Gastroesophageal sphincter (tissue), 3 donors: Measurements from ENCODE around the gene CNKSR3.

Experiments used
- EP300 ChIP-seq: sonication (generic); formaldehyde crosslinking; IDR thresholded peaks from one replicate; pipeline ENCODE4 v1.6.1; 2017; ENCODE audit warnings: antibody characterized with exemption, mild to moderate bottlenecking
- POLR2A ChIP-seq, 2 donors: fragments of 450-650 bp; IDR thresholded peaks; one replicate each; pipeline ENCODE4 v1.6.1; 2017; ENCODE audit warnings: antibody characterized with exemption in 2 of 2, mild to moderate bottlenecking in 2 of 2, moderate library complexity in 1 of 2
- POLR2AphosphoS5 ChIP-seq: sonication (generic); formaldehyde crosslinking; IDR thresholded peaks from one replicate; pipeline ENCODE4 v1.6.1; 2017; ENCODE audit warnings: antibody characterized with exemption
- TF ChIP-seq, protein P1 (sequence below), 4 experiments: fragments of 200-600 bp in 2 of 4; fragments of 450-650 bp in 2 of 4; sonication (generic) in 1 of 4; IDR thresholded peaks; one replicate each; pipeline ENCODE4 v1.5.1; 2017 to 2019; ENCODE audit warnings: antibody characterized with exemption in 4 of 4, mild to moderate bottlenecking in 2 of 4, moderate library complexity in 2 of 4

- TF ChIP-seq, protein P1, sequence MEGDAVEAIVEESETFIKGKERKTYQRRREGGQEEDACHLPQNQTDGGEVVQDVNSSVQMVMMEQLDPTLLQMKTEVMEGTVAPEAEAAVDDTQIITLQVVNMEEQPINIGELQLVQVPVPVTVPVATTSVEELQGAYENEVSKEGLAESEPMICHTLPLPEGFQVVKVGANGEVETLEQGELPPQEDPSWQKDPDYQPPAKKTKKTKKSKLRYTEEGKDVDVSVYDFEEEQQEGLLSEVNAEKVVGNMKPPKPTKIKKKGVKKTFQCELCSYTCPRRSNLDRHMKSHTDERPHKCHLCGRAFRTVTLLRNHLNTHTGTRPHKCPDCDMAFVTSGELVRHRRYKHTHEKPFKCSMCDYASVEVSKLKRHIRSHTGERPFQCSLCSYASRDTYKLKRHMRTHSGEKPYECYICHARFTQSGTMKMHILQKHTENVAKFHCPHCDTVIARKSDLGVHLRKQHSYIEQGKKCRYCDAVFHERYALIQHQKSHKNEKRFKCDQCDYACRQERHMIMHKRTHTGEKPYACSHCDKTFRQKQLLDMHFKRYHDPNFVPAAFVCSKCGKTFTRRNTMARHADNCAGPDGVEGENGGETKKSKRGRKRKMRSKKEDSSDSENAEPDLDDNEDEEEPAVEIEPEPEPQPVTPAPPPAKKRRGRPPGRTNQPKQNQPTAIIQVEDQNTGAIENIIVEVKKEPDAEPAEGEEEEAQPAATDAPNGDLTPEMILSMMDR (IDR thresholded peaks at IDR 0.05): no peak
- TF ChIP-seq POLR2AphosphoS5 (no peak), POLR2A (IDR thresholded peaks at IDR 0.05) (no peak), EP300 (no peak)
Observed at GRCh38 chr6:154407440-154407839, 103.0 kb downstream of the CNKSR3 start.
